Hepatocyte (in vitro differentiated cells): ENCODE results near the gene ATXN10. TPM values are rescaled to one million over a fixed set of nuclear protein-coding genes. Genes with fewer than 3 reads are reported as not detected.

Source experiments
- DNase-seq: peaks from one replicate; pipeline ENCODE4 v3.0.0-alpha.2; 2016; ENCODE audit warnings: low spot score
- H2AFZ ChIP-seq: fragments of 200-600 bp; sonication (generic); 2 replicates; pipeline ENCODE4 v1.6.0; 2016; ENCODE audit warnings: antibody characterized with exemption, mild to moderate bottlenecking
- H3K27ac ChIP-seq: fragments of 200-600 bp; sonication (generic); 2 replicates; pipeline ENCODE4 v1.5.1; 2016; ENCODE audit warnings: mild to moderate bottlenecking
- H3K27me3 ChIP-seq: fragments of 200-600 bp; sonication (generic); 2 replicates; pipeline ENCODE4 v1.6.1; 2016
- H3K36me3 ChIP-seq: fragments of 200-600 bp; sonication (generic); replicated peaks from 2 replicates; pipeline ENCODE4 v1.5.1; 2016; ENCODE audit warnings: low read depth; ENCODE audit not compliant: insufficient read depth
- H3K4me1 ChIP-seq: fragments of 200-600 bp; sonication (generic); 2 replicates; pipeline ENCODE4 v1.5.1; 2016; ENCODE audit warnings: mild to moderate bottlenecking, moderate library complexity; ENCODE audit not compliant: insufficient read depth
- H3K4me2 ChIP-seq: fragments of 200-600 bp; sonication (generic); 2 replicates; pipeline ENCODE4 v1.6.0; 2016
- H3K4me3 ChIP-seq: fragments of 200-600 bp; sonication (generic); 2 replicates; pipeline ENCODE4 v1.5.1; 2016; ENCODE audit warnings: mild to moderate bottlenecking
- H3K79me2 ChIP-seq: fragments of 200-600 bp; sonication (generic); 2 replicates; pipeline ENCODE4 v1.6.0; 2017; ENCODE audit warnings: mild to moderate bottlenecking
- H3K9me2 ChIP-seq: fragments of 200-600 bp; sonication (generic); replicated peaks from 2 replicates; pipeline ENCODE4 v1.6.0; 2017; ENCODE audit warnings: mild to moderate bottlenecking; ENCODE audit not compliant: insufficient read depth
- H3K9me3 ChIP-seq: fragments of 200-600 bp; sonication (generic); 2 replicates; pipeline ENCODE4 v1.5.1; 2016; ENCODE audit warnings: low read depth, mild to moderate bottlenecking
- H4K20me1 ChIP-seq: fragments of 200-600 bp; sonication (generic); 2 replicates; pipeline ENCODE4 v1.6.0; 2016; ENCODE audit warnings: mild to moderate bottlenecking; ENCODE audit not compliant: insufficient read depth, poor library complexity, severe bottlenecking
- CTCF ChIP-seq: fragments of 200-600 bp; sonication (generic); IDR thresholded peaks from 2 replicates; pipeline ENCODE4 v1.5.1; 2016; ENCODE audit warnings: antibody characterized with exemption, mild to moderate bottlenecking; ENCODE audit not compliant: poor library complexity
- EZH2 ChIP-seq: fragments of 200-600 bp; sonication (generic); IDR thresholded peaks from 2 replicates; pipeline ENCODE4 v1.6.1; 2016; ENCODE audit warnings: antibody characterized with exemption, mild to moderate bottlenecking, borderline replicate concordance
- EZH2phosphoT487 ChIP-seq: fragments of 200-600 bp; sonication (generic); IDR thresholded peaks from one replicate; pipeline ENCODE4 v1.6.1; 2018; ENCODE audit warnings: antibody characterized with exemption, mild to moderate bottlenecking, low read depth, moderate library complexity; ENCODE audit not compliant: unreplicated experiment, severe bottlenecking
- WGBS: methylation state at CpG from one replicate; pipeline ENCODE4 v1.1.6; 2016; ENCODE audit warnings: low lambda C conversion rate; ENCODE audit errors: missing lambda C conversion rate; 5-methylcytosine and 5-hydroxymethylcytosine counted together
- polyA plus RNA-seq: library from polyadenylated mRNA; unstranded; fragments of >200 nt; fragmentation: Nextera tagmentation; extraction: Ambion mirVana; gene quantifications from 2 replicates; pipeline ENCODE4 v1.2.1, GENCODE V29; 2016
- total RNA-seq: library from RNA; depleted of rRNA; stranded (reverse); fragments of >200 nt; gene quantifications from 2 replicates; pipeline ENCODE4 v1.2.3, GENCODE V29; 2014

ATXN10 gene
- total and polyA plus RNA-seq, 2 experiments from 2014 or later: 141 to 186 TPM

GRCh38 chr22:45883811-45884170 is 212.2 kb downstream of the ATXN10 start:
- Histone ChIP-seq H2AFZ (no peak overlapping the region), H3K27ac (no peak overlapping the region), H4K20me1 (no peaks in the 10 kb centered on the region), H3K4me1 (no peaks in the 10 kb centered on the region), H3K4me2 (no peak overlapping the region), H3K27me3 (no peaks in the 10 kb centered on the region), H3K79me2 (no peaks in the 10 kb centered on the region), H3K9me3 (no peaks in the 10 kb centered on the region), H3K9me2 (no peaks in the 10 kb centered on the region), H3K4me3 (no peak overlapping the region), H3K36me3 (no peaks in the 10 kb centered on the region)
- DNase-seq: no peak
- WGBS: 96% methylated on average over 8 of the region's 8 CpGs
- TF ChIP-seq EZH2phosphoT487: no peak
- no peak for TF ChIP-seq CTCF
- no peak for TF ChIP-seq EZH2

GRCh38 chr22:45884201-45885062 is 212.8 kb downstream of the ATXN10 start:
- WGBS: 92% methylated on average over 27 of the region's 27 CpGs
- DNase-seq: no peak
- Histone ChIP-seq H3K36me3 (no peaks in the 10 kb centered on the region), H3K4me2 (no peak overlapping the region), H3K4me1 (no peaks in the 10 kb centered on the region), H4K20me1 (no peaks in the 10 kb centered on the region), H3K79me2 (no peaks in the 10 kb centered on the region), H2AFZ (no peak overlapping the region), H3K9me2 (no peaks in the 10 kb centered on the region), H3K9me3 (no peaks in the 10 kb centered on the region), H3K4me3 (no peak overlapping the region), H3K27ac (no peak overlapping the region), H3K27me3 (no peaks in the 10 kb centered on the region)
- TF ChIP-seq EZH2phosphoT487 (no peak), CTCF (no peak), EZH2 (no peak)

- WGBS: 92% methylated on average over 14 of the region's 16 CpGs
- Histone ChIP-seq H3K27ac (no peak overlapping the region), H3K27me3 (no peaks in the 10 kb centered on the region), H3K4me3 (no peak overlapping the region), H4K20me1 (no peaks in the 10 kb centered on the region), H2AFZ (no peak overlapping the region), H3K4me2 (no peak overlapping the region), H3K79me2 (no peaks in the 10 kb centered on the region), H3K36me3 (no peaks in the 10 kb centered on the region), H3K9me3 (no peaks in the 10 kb centered on the region), H3K9me2 (no peaks in the 10 kb centered on the region), H3K4me1 (no peaks in the 10 kb centered on the region)
- TF ChIP-seq EZH2phosphoT487 (no peak), EZH2 (no peak), CTCF (no peak)
- DNase-seq: no peak
Observed at GRCh38 chr22:45885171-45885840, 213.7 kb downstream of the ATXN10 start.
